ENCODE measurements around the gene CDHR3. TPM values are rescaled to one million over a fixed set of nuclear protein-coding genes. Genes with fewer than 3 reads are reported as not detected.

CDHR3 gene
- total RNA-seq, 2 experiments from 2014 or later = 0.57 to 0.85 TPM

- intact Hi-C loops (cut with micrococcal nuclease) = loop anchor here (1.0 to 2.0 kb wide), 7 partner anchors 12 to 346 kb away; no protein-coding TSS in a partner anchor
- Mint-ChIP-seq H3K4me3 (no peak overlapping the region), H3K27ac (peak overlapping the region; percentile 76), H3K36me3 (no peaks in the 10 kb centered on the region), H3K27me3 (no peaks in the 10 kb centered on the region), H3K9me3 (no peaks in the 10 kb centered on the region), H3K4me1 (ENCODE audit: low read depth) (peaks cover 43% of the 10 kb centered on the region)
- ChIA-PET CTCF (interaction anchor here (0.9 to 4.9 kb wide), 12 partner anchors 11 to 364 kb away, joined by 3 to 25 read pairs (median 4); no protein-coding TSS in a partner anchor), POLR2A (interaction anchor here (1.1 kb wide), 1 partner anchor 212 kb away, joined by 4 read pairs; no protein-coding TSS in a partner anchor)
- DNase-seq = peak; percentile 24
Observed at GRCh38 chr7:106021151-106022067, 58.3 kb downstream of the CDHR3 start.

- Mint-ChIP-seq H3K9me3 (no peaks in the 10 kb centered on the region), H3K4me1 (ENCODE audit: low read depth) (peaks cover 40% of the 10 kb centered on the region), H3K27me3 (no peaks in the 10 kb centered on the region), H3K4me3 (peak overlapping the region; percentile 14), H3K36me3 (no peaks in the 10 kb centered on the region), H3K27ac (peak overlapping the region; percentile 76)
- intact Hi-C loops (cut with micrococcal nuclease) = loop anchor here (1.0 to 2.0 kb wide), 7 partner anchors 13 to 347 kb away; no protein-coding TSS in a partner anchor
- ChIA-PET CTCF (interaction anchor here (0.6 to 4.9 kb wide), 10 partner anchors 11 to 365 kb away, joined by 3 to 25 read pairs (median 4); no protein-coding TSS in a partner anchor), POLR2A (interaction anchor here (0.7 to 1.1 kb wide), 2 partner anchors 213 to 214 kb away, joined by 3 to 4 read pairs; no protein-coding TSS in a partner anchor)
- DNase-seq = peak; percentile 85
Observed at GRCh38 chr7:106022193-106022821, 59.2 kb downstream of the CDHR3 start.

- Mint-ChIP-seq H3K4me3 (no peak overlapping the region), H3K27me3 (no peaks in the 10 kb centered on the region)
Observed at GRCh38 chr7:106023369-106024322, 60.6 kb downstream of the CDHR3 start.

DNA sequence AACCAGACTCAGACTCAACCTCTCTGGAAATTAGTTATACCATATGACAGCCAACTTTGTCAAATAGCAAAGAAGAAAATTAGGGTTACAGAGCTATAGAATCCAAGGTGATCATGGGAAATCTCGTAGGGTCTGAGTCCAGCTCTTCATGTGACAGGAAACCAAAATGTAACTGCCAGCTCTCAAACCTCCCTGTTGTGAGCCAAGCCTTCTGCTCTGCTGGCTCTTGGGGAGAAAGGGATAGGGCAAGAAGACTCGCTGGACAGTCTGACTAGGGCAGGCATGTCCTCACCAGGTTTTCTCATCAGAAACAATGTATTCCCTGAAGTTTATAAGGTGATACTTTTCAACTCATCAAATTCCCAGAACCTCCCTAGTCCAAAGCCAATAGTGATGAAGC lies 63.0 kb downstream of the CDHR3 start:
- intact Hi-C loops (cut with micrococcal nuclease) = no loop called here
- Mint-ChIP-seq H3K27me3 (no peaks in the 10 kb centered on the region), H3K36me3 (no peaks in the 10 kb centered on the region), H3K4me3 (no peak overlapping the region), H3K27ac (no peak overlapping the region), H3K9me3 (no peaks in the 10 kb centered on the region), H3K4me1 (ENCODE audit: low read depth) (peaks cover 32% of the 10 kb centered on the region)
- no peak for DNase-seq
- ChIA-PET POLR2A (no interaction called here), CTCF (interaction anchor here (0.6 to 2.4 kb wide), 4 partner anchors 15 to 265 kb away, joined by 3 to 12 read pairs (median 4); no protein-coding TSS in a partner anchor)

More at GRCh38 chr7:106023369-106024322, 60.6 kb downstream of the CDHR3 start:
- Mint-ChIP-seq H3K4me1 (ENCODE audit: low read depth) (peaks cover 40% of the 10 kb centered on the region), H3K9me3 (no peaks in the 10 kb centered on the region), H3K27ac (peak overlapping the region; percentile 28), H3K36me3 (no peaks in the 10 kb centered on the region)
- CTCF ChIA-PET = interaction anchor here (0.8 to 4.9 kb wide), 7 partner anchors 13 to 366 kb away, joined by 3 to 25 read pairs (median 4); no protein-coding TSS in a partner anchor
- intact Hi-C loops (cut with micrococcal nuclease) = loop anchor here (2.0 kb wide), 1 partner anchor 333 kb away; no protein-coding TSS in a partner anchor
- POLR2A ChIA-PET = no interaction called here
- DNase-seq = no peak

DNA sequence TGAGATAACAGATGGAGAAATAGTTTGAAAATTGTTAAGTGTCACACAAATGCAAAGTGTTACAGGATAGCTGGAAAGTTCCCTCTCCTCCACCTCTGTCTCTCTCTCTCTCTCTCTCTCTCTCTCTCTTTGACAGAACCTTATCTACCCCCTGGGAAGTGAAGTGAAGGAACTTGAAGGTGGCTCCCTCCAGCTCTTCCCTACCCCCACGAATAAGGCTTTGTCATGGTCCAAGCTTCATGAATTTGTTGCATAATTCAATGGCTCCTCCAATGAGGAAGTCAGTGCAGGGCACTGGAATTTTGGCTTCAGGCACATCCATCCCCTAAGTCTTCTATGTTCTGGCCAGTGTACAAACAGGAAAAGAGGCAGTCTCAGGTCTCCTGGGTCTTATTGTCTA lies 66.4 kb downstream of the CDHR3 start:
- Mint-ChIP-seq H3K4me3 (no peak overlapping the region), H3K9me3 (no peaks in the 10 kb centered on the region), H3K4me1 (ENCODE audit: low read depth) (peaks cover 3% of the 10 kb centered on the region), H3K27ac (no peak overlapping the region), H3K27me3 (no peaks in the 10 kb centered on the region), H3K36me3 (no peaks in the 10 kb centered on the region)
- POLR2A ChIA-PET = no interaction called here
- DNase-seq = no peak
- CTCF ChIA-PET = interaction anchor here (0.8 to 7.7 kb wide), 3 partner anchors 13 to 372 kb away, joined by 3 to 45 read pairs (median 3); no protein-coding TSS in a partner anchor
- intact Hi-C loops (cut with micrococcal nuclease) = no loop called here

DNA sequence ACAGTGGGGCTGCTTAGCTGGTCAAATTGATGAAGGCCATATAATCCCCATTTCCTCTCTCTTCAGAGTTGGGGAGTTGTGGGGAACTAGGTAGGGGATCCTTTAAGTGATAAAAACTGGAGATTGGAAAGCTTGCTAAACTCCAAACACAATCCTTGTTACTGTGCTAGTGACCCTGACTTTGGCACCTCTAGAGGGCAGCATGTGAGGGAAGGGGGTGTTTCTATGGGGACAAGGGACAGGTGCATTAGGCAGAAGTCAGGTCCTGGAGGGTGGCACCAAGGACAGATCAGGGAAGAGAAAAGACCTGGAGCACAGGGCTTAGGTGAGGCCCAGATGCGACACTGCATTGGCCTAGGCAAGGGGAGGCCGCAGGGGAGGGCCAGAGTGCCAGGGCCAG lies 66.9 kb downstream of the CDHR3 start:
- H3K36me3 Mint-ChIP-seq = no peaks in the 10 kb centered on the region
- no peak for DNase-seq
- H3K9me3 Mint-ChIP-seq = no peaks in the 10 kb centered on the region
- H3K4me1 Mint-ChIP-seq (ENCODE audit: low read depth) = peaks cover 3% of the 10 kb centered on the region
- H3K27ac Mint-ChIP-seq = no peak overlapping the region
- intact Hi-C loops (cut with micrococcal nuclease) = no loop called here
- H3K4me3 Mint-ChIP-seq = no peak overlapping the region
- ChIA-PET POLR2A (no interaction called here), CTCF (interaction anchor here (7.7 kb wide), 1 partner anchor 13 kb away, joined by 45 read pairs; no protein-coding TSS in a partner anchor)
- H3K27me3 Mint-ChIP-seq = no peaks in the 10 kb centered on the region

- no peak overlapping the region for H3K4me3 Mint-ChIP-seq
- CTCF ChIA-PET = interaction anchor here (7.7 kb wide), 1 partner anchor 11 kb away, joined by 45 read pairs; no protein-coding TSS in a partner anchor
- no peak overlapping the region for H3K27ac Mint-ChIP-seq
- H3K9me3 Mint-ChIP-seq = no peaks in the 10 kb centered on the region
- peaks cover 3% of the 10 kb centered on the region for H3K4me1 Mint-ChIP-seq (ENCODE audit: low read depth)
- DNase-seq = no peak
- no peaks in the 10 kb centered on the region for H3K27me3 Mint-ChIP-seq
- no peaks in the 10 kb centered on the region for H3K36me3 Mint-ChIP-seq
- POLR2A ChIA-PET = no interaction called here
- intact Hi-C loops (cut with micrococcal nuclease) = no loop called here
Observed at GRCh38 chr7:106031300-106032035, 68.4 kb downstream of the CDHR3 start.

DNA sequence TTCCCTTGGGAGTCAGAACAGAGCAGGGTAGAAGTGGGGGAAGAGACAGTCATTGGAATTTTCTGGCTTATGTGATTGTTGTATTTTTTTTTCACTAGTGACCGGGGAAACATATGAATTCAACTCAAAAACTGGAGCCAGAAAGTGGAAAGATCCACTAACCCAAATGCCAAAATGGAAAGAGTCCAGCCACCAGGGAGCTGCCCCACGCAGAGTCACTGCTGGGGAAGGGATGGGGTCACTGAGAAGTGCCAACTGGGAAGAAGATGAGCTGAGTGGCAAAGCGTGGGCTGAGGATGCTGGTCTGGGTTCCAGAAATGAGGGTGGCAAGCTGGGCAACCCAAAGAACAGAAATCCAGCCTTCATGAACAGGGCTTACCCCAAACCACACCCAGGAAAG lies 69.2 kb downstream of the CDHR3 start:
- intact Hi-C loops (cut with micrococcal nuclease) = no loop called here
- H3K27ac Mint-ChIP-seq = no peak overlapping the region

DNA sequence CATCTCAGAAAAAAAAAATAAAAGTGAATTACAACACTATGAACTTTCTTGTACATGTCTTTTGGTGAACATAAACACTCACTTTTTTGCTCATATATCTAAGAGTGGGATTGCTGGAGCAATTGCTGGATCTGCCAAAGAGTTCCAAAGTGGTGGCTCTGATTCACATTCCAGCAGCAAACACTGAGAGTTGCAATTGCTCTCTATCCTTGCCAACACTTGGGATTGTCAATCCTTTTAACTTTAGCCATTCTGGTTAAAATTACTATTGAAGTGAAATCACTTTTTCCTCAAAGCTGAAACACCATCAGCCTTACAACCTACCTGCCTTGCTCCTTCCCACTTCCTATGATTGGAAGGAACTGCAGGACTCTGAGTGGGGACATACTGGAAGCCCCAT lies 70.7 kb downstream of the CDHR3 start:
- Mint-ChIP-seq H3K36me3 (no peaks in the 10 kb centered on the region), H3K27ac (no peak overlapping the region), H3K9me3 (no peaks in the 10 kb centered on the region), H3K4me1 (ENCODE audit: low read depth) (peaks cover 3% of the 10 kb centered on the region), H3K4me3 (no peak overlapping the region), H3K27me3 (no peaks in the 10 kb centered on the region)
- DNase-seq = no peak
- ChIA-PET CTCF (interaction anchor here (1.1 to 7.7 kb wide), 2 partner anchors 9 to 273 kb away, joined by 4 to 45 read pairs; no protein-coding TSS in a partner anchor), POLR2A (no interaction called here)
- intact Hi-C loops (cut with micrococcal nuclease) = no loop called here

More for the DNA sequence above, 69.2 kb downstream of the CDHR3 start:
- ChIA-PET POLR2A (no interaction called here), CTCF (interaction anchor here (7.7 kb wide), 1 partner anchor 10 kb away, joined by 45 read pairs; no protein-coding TSS in a partner anchor)
- Mint-ChIP-seq H3K36me3 (no peaks in the 10 kb centered on the region), H3K9me3 (no peaks in the 10 kb centered on the region), H3K27me3 (no peaks in the 10 kb centered on the region), H3K4me1 (ENCODE audit: low read depth) (peaks cover 3% of the 10 kb centered on the region), H3K4me3 (no peak overlapping the region)
- no peak for DNase-seq

DNA sequence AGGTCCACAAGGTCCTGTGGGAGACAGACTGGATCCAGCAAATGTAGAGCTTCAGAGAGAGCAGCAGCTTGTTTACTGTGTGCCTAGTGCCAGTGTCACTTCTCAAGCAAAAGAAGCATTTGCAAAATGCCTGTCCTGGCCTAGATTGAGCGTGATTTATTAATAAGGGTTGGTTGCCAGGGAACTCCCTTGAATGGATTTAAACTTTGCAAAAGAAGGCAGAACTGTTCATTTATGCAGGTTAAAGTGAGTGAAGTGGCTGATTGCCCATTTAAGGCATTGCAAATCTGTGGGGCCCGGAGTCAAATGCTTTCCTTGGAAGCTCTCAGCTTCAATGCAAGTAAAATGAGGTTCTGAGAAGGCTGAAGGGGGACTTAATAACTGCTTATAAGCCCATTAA lies 71.3 kb downstream of the CDHR3 start:
- Mint-ChIP-seq H3K4me1 (ENCODE audit: low read depth) (peaks cover 3% of the 10 kb centered on the region), H3K9me3 (no peaks in the 10 kb centered on the region), H3K36me3 (no peaks in the 10 kb centered on the region), H3K27me3 (no peaks in the 10 kb centered on the region), H3K4me3 (no peak overlapping the region), H3K27ac (no peak overlapping the region)
- DNase-seq = no peak
- ChIA-PET CTCF (interaction anchor here (1.1 to 7.7 kb wide), 2 partner anchors 8 to 274 kb away, joined by 4 to 45 read pairs; no protein-coding TSS in a partner anchor), POLR2A (no interaction called here)
- intact Hi-C loops (cut with micrococcal nuclease) = no loop called here

Data from activated CD4-positive, alpha-beta memory T cell treated with anti-CD3 and anti-CD28 coated beads for 36 hours (primary cell).